Measurements from ENCODE around the gene ITGB6.

ITGB6 gene

GRCh38 chr2:160221391-160222276 lies 21.6 kb upstream of the ITGB6 start:
- peak; percentile 91 for DNase-seq

GRCh38 chr2:160220545-160221009 lies 20.5 kb upstream of the ITGB6 start:
- DNase-seq: no peak

- DNase-seq: no peak
These were observed 20.0 kb upstream of the ITGB6 start for GRCh38 chr2:160220026-160220425.

GRCh38 chr2:160214461-160215445 lies 14.7 kb upstream of the ITGB6 start:
- peak; percentile 96 for DNase-seq

- DNase-seq: no peak
These were observed 13.4 kb upstream of the ITGB6 start for GRCh38 chr2:160213511-160213910.

- DNase-seq: peak; percentile 65
These were observed 10.6 kb upstream of the ITGB6 start for GRCh38 chr2:160210599-160211138.

- peak; percentile 98 for DNase-seq
These were observed 9.4 kb upstream of the ITGB6 start for GRCh38 chr2:160209516-160209856.

- DNase-seq: no peak
These were observed 8.8 kb upstream of the ITGB6 start for GRCh38 chr2:160208655-160209515.

- DNase-seq: peak; percentile 94
These were observed 8.0 kb upstream of the ITGB6 start for GRCh38 chr2:160207804-160208654.

- no peak for DNase-seq
These were observed 7.2 kb upstream of the ITGB6 start for GRCh38 chr2:160207271-160207670.

GRCh38 chr2:160206436-160206835 lies 6.4 kb upstream of the ITGB6 start:
- DNase-seq: no peak

GRCh38 chr2:160205505-160205904 lies 5.4 kb upstream of the ITGB6 start:
- DNase-seq: peak; percentile 97

GRCh38 chr2:160203422-160203821 lies 3.4 kb upstream of the ITGB6 start:
- DNase-seq: no peak

GRCh38 chr2:160203007-160203406 lies 2.9 kb upstream of the ITGB6 start:
- DNase-seq: no peak

GRCh38 chr2:160201849-160202539 lies 1.9 kb upstream of the ITGB6 start:
- no peak for DNase-seq

- no peak for DNase-seq
These were observed 849 bp upstream of the ITGB6 start for GRCh38 chr2:160200921-160201320.

GRCh38 chr2:160199053-160199452 lies 1.0 kb downstream of the ITGB6 start:
- DNase-seq: no peak

- DNase-seq: no peak
These were observed 2.5 kb downstream of the ITGB6 start for GRCh38 chr2:160197587-160197986.

- no peak for DNase-seq
These were observed 5.1 kb downstream of the ITGB6 start for GRCh38 chr2:160194946-160195345.

GRCh38 chr2:160194351-160194750 lies 5.7 kb downstream of the ITGB6 start:
- no peak for DNase-seq

Data from fibroblast of skin of back (primary cell).